Epithelial cell of esophagus (primary cell): ENCODE results near the gene VOPP1.

Source experiments
- DNase-seq: peaks from one replicate; pipeline ENCODE4 v3.0.0; 2010; ENCODE audit warnings: low read depth
- H3K4me3 ChIP-seq: 2 replicates; pipeline ENCODE4 v1.5.1; 2011; ENCODE audit warnings: mild to moderate bottlenecking, low read length, control low read depth
- TF ChIP-seq, protein P1 (sequence below): IDR thresholded peaks from 2 replicates; pipeline ENCODE4 v1.5.1; 2011; ENCODE audit warnings: low read depth, mild to moderate bottlenecking, low read length, control low read depth, inconsistent platforms; ENCODE audit not compliant: insufficient read depth; ENCODE audit errors: missing control alignments

The VOPP1 gene

DNA sequence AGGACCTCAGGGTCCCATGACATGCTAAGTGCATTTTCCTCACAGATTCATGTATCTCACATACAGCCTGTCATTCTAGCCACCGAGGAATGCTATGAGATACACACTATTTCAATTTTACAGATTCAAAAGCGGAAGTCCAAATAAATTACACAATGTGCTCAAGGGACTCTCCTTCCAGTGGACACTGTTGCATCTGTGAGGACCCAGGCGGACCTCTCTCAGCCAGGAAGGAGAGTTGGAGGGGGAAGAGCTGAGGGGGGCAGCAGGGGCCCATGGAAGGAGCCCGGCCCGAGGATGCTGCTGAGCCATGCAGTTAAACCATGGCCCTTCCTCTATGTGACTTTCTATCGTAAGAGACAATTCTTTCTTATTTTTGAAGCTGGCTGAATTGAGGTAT is 93.6 kb downstream of the VOPP1 start:
- H3K4me3 ChIP-seq: no peak overlapping the region
- TF ChIP-seq, protein P1, sequence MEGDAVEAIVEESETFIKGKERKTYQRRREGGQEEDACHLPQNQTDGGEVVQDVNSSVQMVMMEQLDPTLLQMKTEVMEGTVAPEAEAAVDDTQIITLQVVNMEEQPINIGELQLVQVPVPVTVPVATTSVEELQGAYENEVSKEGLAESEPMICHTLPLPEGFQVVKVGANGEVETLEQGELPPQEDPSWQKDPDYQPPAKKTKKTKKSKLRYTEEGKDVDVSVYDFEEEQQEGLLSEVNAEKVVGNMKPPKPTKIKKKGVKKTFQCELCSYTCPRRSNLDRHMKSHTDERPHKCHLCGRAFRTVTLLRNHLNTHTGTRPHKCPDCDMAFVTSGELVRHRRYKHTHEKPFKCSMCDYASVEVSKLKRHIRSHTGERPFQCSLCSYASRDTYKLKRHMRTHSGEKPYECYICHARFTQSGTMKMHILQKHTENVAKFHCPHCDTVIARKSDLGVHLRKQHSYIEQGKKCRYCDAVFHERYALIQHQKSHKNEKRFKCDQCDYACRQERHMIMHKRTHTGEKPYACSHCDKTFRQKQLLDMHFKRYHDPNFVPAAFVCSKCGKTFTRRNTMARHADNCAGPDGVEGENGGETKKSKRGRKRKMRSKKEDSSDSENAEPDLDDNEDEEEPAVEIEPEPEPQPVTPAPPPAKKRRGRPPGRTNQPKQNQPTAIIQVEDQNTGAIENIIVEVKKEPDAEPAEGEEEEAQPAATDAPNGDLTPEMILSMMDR: no peak
- no peak for DNase-seq

DNA sequence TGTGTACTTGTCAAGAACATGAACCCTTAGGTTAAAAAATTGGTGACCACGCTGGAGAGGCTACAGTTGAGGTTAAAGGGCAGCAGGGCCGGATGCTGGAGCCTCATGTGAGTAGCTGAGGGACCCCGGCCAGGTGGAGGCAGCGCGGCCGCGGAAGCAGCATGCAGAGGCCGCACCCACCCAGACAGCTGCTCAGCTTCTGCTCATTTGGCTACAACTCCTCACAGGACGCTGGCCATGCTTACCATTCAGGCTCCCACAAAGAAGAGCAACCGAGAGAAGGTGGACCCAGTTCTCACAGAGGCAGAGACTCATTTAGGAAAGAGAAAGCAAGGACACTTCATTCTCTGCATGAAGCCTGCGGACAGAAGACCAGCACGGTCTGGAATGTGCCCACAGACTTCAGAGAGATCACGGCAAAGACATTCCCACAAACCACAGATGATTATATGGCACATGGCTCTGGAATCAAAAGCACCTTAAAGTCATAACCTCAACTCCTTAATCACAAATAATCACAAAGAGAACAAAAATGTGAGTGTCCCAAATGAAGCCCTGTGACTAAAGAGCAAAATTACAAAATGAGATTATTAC is 94.4 kb downstream of the VOPP1 start:
- DNase-seq: no peak
- TF ChIP-seq, protein P1: no peak
- H3K4me3 ChIP-seq: no peak overlapping the region

DNA sequence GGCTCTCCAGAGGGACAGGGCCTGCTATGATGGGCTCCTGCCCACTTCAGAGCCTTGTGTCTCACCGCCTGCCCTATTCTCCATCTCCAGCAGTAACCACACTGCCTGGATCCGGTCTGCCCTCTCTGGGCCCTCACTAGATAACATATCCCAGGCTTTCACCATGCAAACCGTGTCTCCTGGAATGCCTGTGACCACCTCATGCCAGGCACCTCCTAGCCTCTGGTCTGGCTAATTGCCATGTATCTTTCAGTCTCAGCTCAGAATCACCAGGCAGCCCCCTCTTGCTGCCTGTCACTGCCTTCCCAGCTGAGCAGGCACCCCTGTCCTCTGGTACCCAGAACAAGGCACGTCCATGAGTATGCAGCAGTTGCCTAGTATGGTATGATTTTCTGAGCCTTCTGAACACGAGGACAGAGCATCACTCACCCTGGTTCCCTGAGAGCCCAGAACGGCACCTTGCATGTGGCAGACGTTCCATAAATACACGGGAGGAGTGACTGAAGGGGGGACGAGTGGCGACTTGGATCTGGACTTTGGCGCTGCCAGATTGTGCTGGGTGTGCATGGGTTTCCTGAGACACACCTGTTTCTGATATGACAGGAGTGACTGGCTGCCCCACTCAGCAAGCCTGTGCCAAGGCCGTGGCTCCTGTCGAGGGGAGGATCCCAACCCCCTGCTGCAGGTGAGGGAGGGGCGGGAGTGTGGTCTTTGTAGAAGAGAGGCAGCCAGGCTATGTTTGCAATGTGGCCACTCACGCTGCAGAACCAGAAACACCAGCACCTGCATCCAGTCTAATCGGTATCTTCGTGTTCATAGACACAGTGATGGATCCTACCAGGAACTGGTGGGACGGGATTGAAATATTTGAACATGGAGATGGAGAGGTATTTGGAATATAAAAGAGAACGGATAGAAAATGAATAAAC is 95.2 kb downstream of the VOPP1 start:
- no peak overlapping the region for H3K4me3 ChIP-seq
- no peak for DNase-seq
- TF ChIP-seq, protein P1: no peak

DNA sequence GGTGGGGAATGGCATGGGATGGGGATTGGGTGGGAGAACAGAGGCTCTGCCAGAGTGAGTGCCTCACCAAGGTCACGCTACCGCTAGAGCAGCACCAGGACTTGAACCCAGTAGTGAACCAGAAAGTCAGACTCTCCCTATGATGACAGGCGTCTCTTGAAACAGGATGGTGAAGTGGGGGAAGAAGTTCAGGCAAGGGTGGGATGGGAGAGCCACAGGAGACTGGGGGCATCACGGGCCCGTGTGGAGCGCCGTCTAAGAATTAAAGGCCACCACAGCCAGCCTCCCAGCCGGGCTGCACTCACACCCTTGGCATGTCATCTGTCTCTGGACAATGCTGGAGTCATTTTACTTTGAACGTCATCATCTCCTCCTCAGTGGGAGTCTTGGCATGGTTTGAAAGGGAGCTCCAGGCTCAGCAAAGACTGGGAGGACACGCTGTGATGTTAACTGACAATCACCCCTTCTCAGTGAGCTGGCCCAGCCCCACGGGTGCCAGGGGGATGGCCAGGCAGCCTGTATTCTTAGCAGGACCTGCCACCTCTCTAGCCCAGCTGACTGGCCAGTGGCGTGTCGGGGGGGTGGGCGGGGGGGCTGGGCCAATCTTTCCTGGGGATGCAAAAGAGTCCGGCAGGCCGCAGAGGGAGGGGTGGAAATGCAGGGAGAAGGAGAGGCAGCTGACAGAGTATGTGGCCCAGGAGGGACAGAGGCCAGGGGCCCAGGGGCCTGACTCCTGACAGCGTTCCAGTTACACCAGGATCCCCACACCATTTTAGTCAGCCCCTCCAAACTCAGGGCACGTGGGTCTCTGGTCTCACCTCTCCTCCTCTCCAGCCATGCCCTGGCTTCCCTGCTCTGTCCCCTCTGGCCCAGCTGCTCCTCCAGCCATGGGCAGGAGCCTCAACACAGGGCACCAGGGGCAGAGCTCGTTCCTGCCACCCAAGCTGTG is 96.2 kb downstream of the VOPP1 start:
- DNase-seq: no peak
- TF ChIP-seq, protein P1: no peak
- no peak overlapping the region for H3K4me3 ChIP-seq

DNA sequence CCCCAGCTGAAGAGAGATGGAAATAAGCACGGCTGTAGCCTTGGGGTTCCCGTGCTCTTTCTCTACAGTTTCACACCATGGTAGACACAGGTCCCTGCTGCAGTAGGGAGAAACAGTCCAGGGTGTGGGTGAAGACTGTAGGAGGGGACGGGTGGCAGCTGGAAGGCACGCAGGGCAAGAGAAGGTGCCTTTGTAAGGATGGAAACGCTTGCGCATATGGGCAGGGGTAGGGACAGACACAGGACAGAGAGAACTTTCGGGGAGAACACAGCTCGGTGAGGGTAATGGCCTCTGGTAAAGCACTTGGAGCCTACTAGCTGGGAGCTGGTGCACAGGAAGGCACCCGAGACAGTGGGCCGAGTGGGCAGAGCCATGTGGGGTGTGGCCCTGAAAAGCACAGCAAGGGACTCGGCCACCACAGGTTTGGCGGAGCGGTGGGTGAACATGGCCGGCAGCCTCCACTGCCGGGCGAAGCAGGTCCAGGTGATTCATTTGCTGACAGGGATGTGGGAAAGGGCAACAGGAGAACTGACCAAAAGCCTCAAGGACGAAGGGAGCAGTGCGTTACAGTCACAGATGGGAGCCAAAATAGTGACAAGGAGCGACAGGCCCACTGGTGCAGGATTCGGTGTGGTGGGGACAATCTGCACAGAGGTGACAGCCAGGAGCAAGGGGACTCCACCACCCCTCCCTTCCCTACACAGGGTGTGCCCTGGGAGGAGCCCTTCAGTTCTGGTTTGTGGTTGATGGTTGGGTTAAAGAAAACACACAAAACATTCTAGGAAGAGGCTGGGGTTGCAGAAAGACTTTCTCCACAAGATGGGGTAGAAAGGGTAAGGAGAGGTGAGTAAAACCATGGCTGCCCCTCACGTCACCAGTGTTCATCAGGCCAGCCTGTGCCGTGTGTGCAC is 97.1 kb downstream of the VOPP1 start:
- TF ChIP-seq, protein P1: no peak
- no peak overlapping the region for H3K4me3 ChIP-seq
- no peak for DNase-seq

DNA sequence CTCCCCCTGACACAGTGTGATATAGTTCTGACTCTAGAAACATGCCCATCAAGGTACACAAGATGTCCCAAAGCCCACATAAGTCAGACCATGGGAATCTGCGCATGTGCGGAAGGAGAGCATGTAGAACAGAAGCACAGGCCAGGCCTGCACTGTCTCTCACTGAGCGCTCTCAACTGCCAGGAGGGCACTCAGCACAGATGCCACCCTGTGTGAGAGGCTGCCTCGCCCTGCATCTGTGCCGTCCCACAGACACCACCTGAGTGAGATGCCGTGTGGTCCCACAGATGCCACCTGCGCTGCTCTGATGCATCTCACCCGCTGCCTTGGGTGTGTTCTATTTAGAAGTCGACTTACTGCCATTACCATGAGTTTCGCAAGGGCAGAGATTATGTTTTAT is 98.4 kb downstream of the VOPP1 start:
- no peak overlapping the region for H3K4me3 ChIP-seq
- DNase-seq: no peak
- TF ChIP-seq, protein P1: no peak
